B cell (primary cell): ENCODE results near the gene ZBTB11.

Experiments
- CTCF ChIP-seq: fragments of 200-600 bp; IDR thresholded peaks from one replicate; pipeline ENCODE4 v1.8.0; 2022; ENCODE audit warnings: antibody characterized with exemption, mild to moderate bottlenecking
- EZH2 ChIP-seq: IDR thresholded peaks from 2 replicates; pipeline ENCODE4 v1.6.1; 2012; ENCODE audit warnings: borderline replicate concordance, low read depth, mild to moderate bottlenecking, moderate library complexity, low read length; ENCODE audit not compliant: insufficient read depth, poor library complexity, severe bottlenecking

- no peak for TF ChIP-seq CTCF
- no peak for TF ChIP-seq EZH2
These were observed 41.5 kb upstream of the ZBTB11 start for GRCh38 chr3:101718455-101718854.
